K562 (cell line): ENCODE data around the gene GMPR. TPM values are rescaled to one million over a fixed set of nuclear protein-coding genes. Genes with fewer than 3 reads are reported as not detected.
A peak's percentile ranks its signal among the peaks of the same experiment; 100 is the strongest.

ENCODE experiments used
- ELF2 ChIP-seq: fragments of 250-450 bp; sonication (Bioruptor Pico); IDR thresholded peaks from 2 replicates; pipeline ENCODE4 v1.5.0; 2021; ENCODE audit warnings: mild to moderate bottlenecking
- FOXA3 ChIP-seq, 2 experiments: fragments of 450-650 bp in 1 of 2; sonication (generic) in 1 of 2; formaldehyde crosslinking; IDR thresholded peaks in 1 of 2; conservative IDR thresholded peaks in 1 of 2; 2 replicates each; pipeline versions ENCODE4 v1.4.0 to v1.8.0; 2020 to 2022; ENCODE audit warnings: mild to moderate bottlenecking in 2 of 2, missing genetic modification reagents in 1 of 2
- KAT7 ChIP-seq: sonication (generic); formaldehyde crosslinking; IDR thresholded peaks from 2 replicates; pipeline ENCODE4 v1.8.0; 2022; ENCODE audit warnings: missing genetic modification reagents, mild to moderate bottlenecking, borderline replicate concordance
- LCOR ChIP-seq: sonication (generic); formaldehyde crosslinking; IDR thresholded peaks from 2 replicates; pipeline ENCODE4 v1.8.0; 2022; ENCODE audit warnings: mild to moderate bottlenecking, missing genetic modification reagents
- MYC ChIP-seq, 2 experiments: fragments of 250-450 bp in 1 of 2; sonication (Bioruptor Pico) in 1 of 2; IDR thresholded peaks; 2 replicates each; pipeline versions ENCODE4 v1.5.1 to v1.6.1; 2012 to 2021; ENCODE audit warnings: low read depth in 2 of 2, borderline replicate concordance in 1 of 2, improper control_type of control experiment in 1 of 2, low read length in 1 of 2, mild to moderate bottlenecking in 1 of 2, moderate library complexity in 1 of 2
- NFRKB ChIP-seq: fragments of 450-650 bp; IDR thresholded peaks from 2 replicates; pipeline ENCODE4 v1.6.1; 2016; ENCODE audit warnings: low read depth
- PKNOX1 ChIP-seq: fragments of 450-650 bp; IDR thresholded peaks from 2 replicates; pipeline ENCODE4 v1.6.1; 2016
- RAD21 ChIP-seq, 2 experiments: fragments of 250-450 bp in 1 of 2; fragments of 450-650 bp in 1 of 2; sonication (Bioruptor Pico) in 1 of 2; formaldehyde crosslinking in 1 of 2; IDR thresholded peaks in 1 of 2; conservative IDR thresholded peaks in 1 of 2; 2 replicates each; pipeline versions ENCODE4 v1.4.0 to v1.8.0; 2020 to 2022; ENCODE audit warnings: mild to moderate bottlenecking in 2 of 2, moderate library complexity in 1 of 2
- RBBP5 ChIP-seq: fragments of 200-600 bp; sonication (generic); IDR thresholded peaks from 2 replicates; pipeline ENCODE4 v1.6.1; 2012; ENCODE audit warnings: borderline replicate concordance, mild to moderate bottlenecking, low read length, control low read depth, inconsistent platforms; ENCODE audit not compliant: insufficient read depth, poor library complexity, severe bottlenecking
- RERE ChIP-seq: sonication (generic); formaldehyde crosslinking; IDR thresholded peaks from 2 replicates; pipeline ENCODE4 v1.8.0; 2023; ENCODE audit warnings: missing genetic modification reagents, mild to moderate bottlenecking, borderline replicate concordance
- ZBTB11 ChIP-seq, 3 experiments: fragments of 200-800 bp in 1 of 3; fragments of 250-450 bp in 1 of 3; fragments of 450-650 bp in 1 of 3; sonication (Bioruptor Pico) in 1 of 3; sonication (Bioruptor generic) in 1 of 3; formaldehyde crosslinking in 1 of 3; IDR thresholded peaks; 2 replicates each; pipeline versions ENCODE4 v1.6.1 to v1.8.0; 2016 to 2022; ENCODE audit warnings: mild to moderate bottlenecking in 2 of 3, missing genetic modification characterization in 2 of 3, missing compliant biosample characterization in 1 of 3, moderate library complexity in 1 of 3
- ZKSCAN3 ChIP-seq: fragments of 250-450 bp; sonication (Bioruptor Pico); IDR thresholded peaks from 2 replicates; pipeline ENCODE4 v1.4.0; 2020
- ZNF445 ChIP-seq: fragments of 250-450 bp; sonication (Bioruptor Pico); IDR thresholded peaks from 2 replicates; pipeline ENCODE4 v1.4.0; 2020; ENCODE audit warnings: low read depth, mild to moderate bottlenecking, moderate library complexity
- polyA plus RNA-seq, 8 experiments: library from polyadenylated mRNA; depleted of rRNA in 4 of 8; stranded (reverse) in 5 of 8; unstranded in 3 of 8; fragments of >200 nt; fragmentation: Nextera tagmentation in 2 of 8; fragmentation: Illumina TruSeq in 1 of 8; extraction: Ambion mirVana in 2 of 8; extraction: Trizol in 1 of 8; gene quantifications; 2 replicates each; pipeline versions ENCODE4 v1.2.1 to v1.2.3, GENCODE V29; 2011 to 2014; ENCODE audit warnings: inconsistent platforms in 1 of 8, missing spikeins in 1 of 8
- total RNA-seq, 7 experiments: library from RNA; depleted of rRNA in 6 of 7; stranded (reverse); fragments of >200 nt in 6 of 7; fragmentation: Illumina TruSeq in 2 of 7; extraction: Trizol in 2 of 7; gene quantifications; 2 replicates each; pipeline versions ENCODE4 v1.2.1 to v1.2.3, GENCODE V29; 2011 to 2021; ENCODE audit warnings: low replicate concordance in 1 of 7
- TF ChIP-seq, protein P1 (sequence below): fragments of 250-450 bp; sonication (Bioruptor Pico); IDR thresholded peaks from 2 replicates; pipeline ENCODE4 v1.5.0; 2020; ENCODE audit warnings: mild to moderate bottlenecking

GMPR gene
- total and polyA plus RNA-seq, 9 of the 15 experiments (the other 6 are each of a cell fraction or from before 2014, with no cell fraction given) = 34.6 to 83.7 (median 49.8) TPM

DNA sequence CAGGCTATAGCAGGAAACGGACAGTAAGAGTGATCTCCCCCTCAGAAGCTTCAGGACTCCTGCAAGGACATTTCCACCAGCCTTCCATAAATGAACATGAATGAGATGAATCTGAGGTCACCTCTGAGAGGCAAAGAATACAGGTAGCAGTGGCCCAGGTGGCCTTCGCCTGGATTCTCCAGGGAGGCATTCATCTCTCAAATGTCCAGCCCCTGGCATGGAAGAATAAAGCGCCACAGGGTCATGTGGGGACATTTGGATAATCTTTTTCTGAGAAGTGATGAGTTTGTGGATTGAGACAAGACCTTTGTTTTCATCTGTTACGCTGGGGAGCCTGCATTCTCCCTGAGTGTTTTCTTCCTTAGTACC is 2.9 kb downstream of the GMPR start (continued):
- TF ChIP-seq RBBP5 = peak; percentile 53
- peak; percentile 67; the same call in 1 of the 2 replicates for TF ChIP-seq KAT7 (CRISPR knock-in tag)
- TF ChIP-seq FOXA3 (CRISPR knock-in tag; conservative IDR thresholded peaks at IDR 0.05 in 1 of 2, IDR thresholded peaks at IDR 0.05 in 1 of 2) = no peak
- no peak for TF ChIP-seq LCOR (CRISPR knock-in tag)
- TF ChIP-seq RERE (CRISPR knock-in tag) = no peak
- TF ChIP-seq ZKSCAN3 (CRISPR knock-in tag) = no peak
- TF ChIP-seq NFRKB = no peak
- no peak for TF ChIP-seq ELF2 (CRISPR knock-in tag)
- no peak for TF ChIP-seq ZNF445
- peak; percentile 37; the same call in 1 of the 2 replicates for TF ChIP-seq MYC (IDR thresholded peaks at IDR 0.05; ENCODE audit: low read depth, low read length)
- no peak for TF ChIP-seq MYC (CRISPR knock-in tag; IDR thresholded peaks at IDR 0.05; ENCODE audit: borderline replicate concordance, low read depth)
- TF ChIP-seq ZBTB11 (CRISPR knock-in tag; IDR thresholded peaks at IDR 0.05) = no peak
- TF ChIP-seq PKNOX1 = no peak
- TF ChIP-seq RAD21 (CRISPR knock-in tag; conservative IDR thresholded peaks at IDR 0.05 in 1 of 2, IDR thresholded peaks at IDR 0.05 in 1 of 2) = no peak
- TF ChIP-seq, protein P1, sequence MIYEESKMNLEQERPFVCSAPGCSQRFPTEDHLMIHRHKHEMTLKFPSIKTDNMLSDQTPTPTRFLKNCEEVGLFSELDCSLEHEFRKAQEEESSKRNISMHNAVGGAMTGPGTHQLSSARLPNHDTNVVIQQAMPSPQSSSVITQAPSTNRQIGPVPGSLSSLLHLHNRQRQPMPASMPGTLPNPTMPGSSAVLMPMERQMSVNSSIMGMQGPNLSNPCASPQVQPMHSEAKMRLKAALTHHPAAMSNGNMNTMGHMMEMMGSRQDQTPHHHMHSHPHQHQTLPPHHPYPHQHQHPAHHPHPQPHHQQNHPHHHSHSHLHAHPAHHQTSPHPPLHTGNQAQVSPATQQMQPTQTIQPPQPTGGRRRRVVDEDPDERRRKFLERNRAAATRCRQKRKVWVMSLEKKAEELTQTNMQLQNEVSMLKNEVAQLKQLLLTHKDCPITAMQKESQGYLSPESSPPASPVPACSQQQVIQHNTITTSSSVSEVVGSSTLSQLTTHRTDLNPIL (CRISPR knock-in tag) = no peak
